ENCODE measurements around the gene CTTNBP2NL.
"Not testable (repeated sequence)": the region's sequence is repeated elsewhere in the genome, so short reads cannot be mapped to it uniquely, and the experiment has no call there.

CTTNBP2NL gene

GRCh38 chr1:112461200-112461871 is 65.3 kb downstream of the CTTNBP2NL start:
- TF ChIP-seq CTCF (IDR thresholded peaks at IDR 0.05) = no peak
- intact Hi-C loops (cut with DNase I; ENCODE audit: low total_unique reads) = no loop called here

GRCh38 chr1:112462953-112463279 is 66.9 kb downstream of the CTTNBP2NL start:
- H3K4me3 ChIP-seq = no peak overlapping the region
- peak overlapping the region in 1 of 2 donors; percentile 24 for H3K27ac ChIP-seq
- no peak for TF ChIP-seq CTCF (IDR thresholded peaks at IDR 0.05)
- H3K9me3 ChIP-seq = no peaks in the 10 kb centered on the region
- H3K4me1 ChIP-seq = peaks cover 0 to 25% (median 12%) of the 10 kb centered on the region in 4 donors
- H3K36me3 ChIP-seq = peaks cover 0 to 14% (median 13%) of the 10 kb centered on the region in 3 donors
- H3K27me3 ChIP-seq = no peaks in the 10 kb centered on the region
- DNase-seq = no peak
- intact Hi-C loops (cut with DNase I; ENCODE audit: low total_unique reads) = no loop called here

More at GRCh38 chr1:112461200-112461871, 65.3 kb downstream of the CTTNBP2NL start:
- H3K27me3 ChIP-seq = no peaks in the 10 kb centered on the region
- no peaks in the 10 kb centered on the region for H3K9me3 ChIP-seq
- H3K27ac ChIP-seq = peak overlapping the region in 1 of 2 donors; percentile 1
- no peak for DNase-seq
- H3K4me3 ChIP-seq = no peak overlapping the region
- H3K4me1 ChIP-seq = peaks cover 0 to 25% (median 8%) of the 10 kb centered on the region in 4 donors
- peaks cover 13 to 29% (median 28%) of the 10 kb centered on the region in 3 donors for H3K36me3 ChIP-seq

GRCh38 chr1:112464501-112464900 is 68.5 kb downstream of the CTTNBP2NL start:
- intact Hi-C loops (cut with DNase I; ENCODE audit: low total_unique reads) = no loop called here

GRCh38 chr1:112465122-112465521 is 69.1 kb downstream of the CTTNBP2NL start:
- intact Hi-C loops (cut with DNase I; ENCODE audit: low total_unique reads) = no loop called here
- H3K36me3 ChIP-seq = no peaks in the 10 kb centered on the region
- no peaks in the 10 kb centered on the region for H3K9me3 ChIP-seq
- H3K4me1 ChIP-seq = peaks cover 0 to 25% (median 12%) of the 10 kb centered on the region in 4 donors
- no peaks in the 10 kb centered on the region for H3K27me3 ChIP-seq
- TF ChIP-seq CTCF (IDR thresholded peaks at IDR 0.05) = no peak
- H3K27ac ChIP-seq = peak overlapping the region; percentile 68
- no peak overlapping the region for H3K4me3 ChIP-seq
- no peak for DNase-seq

More at GRCh38 chr1:112464501-112464900, 68.5 kb downstream of the CTTNBP2NL start:
- no peak overlapping the region for H3K4me3 ChIP-seq
- no peak for DNase-seq
- peak overlapping the region; percentile 34 to 68 for H3K27ac ChIP-seq
- no peak for TF ChIP-seq CTCF (IDR thresholded peaks at IDR 0.05)
- no peaks in the 10 kb centered on the region for H3K27me3 ChIP-seq
- peaks cover 0 to 25% (median 12%) of the 10 kb centered on the region in 4 donors for H3K4me1 ChIP-seq
- no peaks in the 10 kb centered on the region for H3K9me3 ChIP-seq
- H3K36me3 ChIP-seq = no peaks in the 10 kb centered on the region

- peak; percentile 79 to 95 for TF ChIP-seq CTCF (IDR thresholded peaks at IDR 0.05)
- no peaks in the 10 kb centered on the region for H3K27me3 ChIP-seq
- intact Hi-C loops (cut with DNase I; ENCODE audit: low total_unique reads) = loop anchor here (2.0 kb wide), 1 partner anchor 75 kb away; no protein-coding TSS in a partner anchor
- peak overlapping the region; percentile 68 for H3K27ac ChIP-seq
- peak overlapping the region; percentile 44 to 52 for H3K4me3 ChIP-seq
- peak; percentile 96 to 97 for DNase-seq
- H3K9me3 ChIP-seq = no peaks in the 10 kb centered on the region
- H3K4me1 ChIP-seq = peaks cover 0 to 25% (median 12%) of the 10 kb centered on the region in 4 donors
- no peaks in the 10 kb centered on the region for H3K36me3 ChIP-seq
Observed at GRCh38 chr1:112466078-112466660, 70.2 kb downstream of the CTTNBP2NL start.

GRCh38 chr1:112470324-112470723 is 74.3 kb downstream of the CTTNBP2NL start:
- peaks cover 0 to 14% (median 5%) of the 10 kb centered on the region in 4 donors for H3K4me1 ChIP-seq
- H3K36me3 ChIP-seq; DNase-seq; H3K27me3 ChIP-seq; H3K9me3 ChIP-seq; H3K4me3 ChIP-seq; H3K27ac ChIP-seq; intact Hi-C loops (cut with DNase I; ENCODE audit: low total_unique reads): not testable (repeated sequence)
